Measurements from ENCODE around the gene TBC1D5. TPM values are rescaled to one million over a fixed set of nuclear protein-coding genes. Genes with fewer than 3 reads are reported as not detected.
"Not testable (repeated sequence)": the region's sequence is repeated elsewhere in the genome, so short reads cannot be mapped to it uniquely, and the experiment has no call there.

Gene TBC1D5
- total RNA-seq, 1 donor from 2014 or later: 55.6 TPM

GRCh38 chr3:17655743-17656142 is 86.7 kb downstream of the TBC1D5 start:
- no peak for TF ChIP-seq CTCF (IDR thresholded peaks at IDR 0.05; ENCODE audit: unreplicated experiment)
- no peaks in the 10 kb centered on the region for H3K9me3 Mint-ChIP-seq (ENCODE audit: low read depth)
- no peaks in the 10 kb centered on the region for H3K27me3 Mint-ChIP-seq
- no peaks in the 10 kb centered on the region for H3K36me3 Mint-ChIP-seq (ENCODE audit: insufficient read depth)
- no peaks in the 10 kb centered on the region for H3K4me1 Mint-ChIP-seq (ENCODE audit: low read depth)
- no peak for DNase-seq (ENCODE audit: low spot score, unreplicated experiment)
- no peak overlapping the region for H3K27ac Mint-ChIP-seq
- H3K4me3 Mint-ChIP-seq (ENCODE audit: low read depth): no peak overlapping the region

GRCh38 chr3:17649748-17650147 is 92.7 kb downstream of the TBC1D5 start:
- H3K4me1 Mint-ChIP-seq (ENCODE audit: low read depth); H3K27ac Mint-ChIP-seq; H3K9me3 Mint-ChIP-seq (ENCODE audit: low read depth); H3K27me3 Mint-ChIP-seq; H3K4me3 Mint-ChIP-seq (ENCODE audit: low read depth); DNase-seq (ENCODE audit: low spot score, unreplicated experiment); H3K36me3 Mint-ChIP-seq (ENCODE audit: insufficient read depth): not testable (repeated sequence)

GRCh38 chr3:17648630-17649355 is 93.6 kb downstream of the TBC1D5 start:
- H3K4me1 Mint-ChIP-seq (ENCODE audit: low read depth); H3K27me3 Mint-ChIP-seq; H3K36me3 Mint-ChIP-seq (ENCODE audit: insufficient read depth); DNase-seq (ENCODE audit: low spot score, unreplicated experiment); H3K9me3 Mint-ChIP-seq (ENCODE audit: low read depth); H3K4me3 Mint-ChIP-seq (ENCODE audit: low read depth); H3K27ac Mint-ChIP-seq: not testable (repeated sequence)

GRCh38 chr3:17645074-17645698 is 97.2 kb downstream of the TBC1D5 start:
- H3K36me3 Mint-ChIP-seq (ENCODE audit: insufficient read depth): peaks cover 5% of the 10 kb centered on the region
- no peak overlapping the region for H3K27ac Mint-ChIP-seq
- no peak for DNase-seq (ENCODE audit: low spot score, unreplicated experiment)
- peak; percentile 75 for TF ChIP-seq CTCF (IDR thresholded peaks at IDR 0.05; ENCODE audit: unreplicated experiment)
- H3K4me1 Mint-ChIP-seq (ENCODE audit: low read depth): peaks cover 1% of the 10 kb centered on the region
- H3K9me3 Mint-ChIP-seq (ENCODE audit: low read depth): peaks cover 5% of the 10 kb centered on the region
- H3K27me3 Mint-ChIP-seq: no peaks in the 10 kb centered on the region
- no peak overlapping the region for H3K4me3 Mint-ChIP-seq (ENCODE audit: low read depth)

- no peak for TF ChIP-seq CTCF (IDR thresholded peaks at IDR 0.05; ENCODE audit: unreplicated experiment)
- no peak overlapping the region for H3K27ac Mint-ChIP-seq
- H3K27me3 Mint-ChIP-seq: no peaks in the 10 kb centered on the region
- DNase-seq (ENCODE audit: low spot score, unreplicated experiment): no peak
- peaks cover 1% of the 10 kb centered on the region for H3K4me1 Mint-ChIP-seq (ENCODE audit: low read depth)
- H3K4me3 Mint-ChIP-seq (ENCODE audit: low read depth): no peak overlapping the region
- no peaks in the 10 kb centered on the region for H3K36me3 Mint-ChIP-seq (ENCODE audit: insufficient read depth)
- no peaks in the 10 kb centered on the region for H3K9me3 Mint-ChIP-seq (ENCODE audit: low read depth)
Measured at GRCh38 chr3:17643691-17644090, 98.7 kb downstream of the TBC1D5 start.

GRCh38 chr3:17642474-17642873 is 100.0 kb downstream of the TBC1D5 start:
- Mint-ChIP-seq H3K4me1 (ENCODE audit: low read depth) (peaks cover 1% of the 10 kb centered on the region), H3K4me3 (ENCODE audit: low read depth) (no peak overlapping the region), H3K27ac (no peak overlapping the region), H3K27me3 (no peaks in the 10 kb centered on the region), H3K36me3 (ENCODE audit: insufficient read depth) (no peaks in the 10 kb centered on the region), H3K9me3 (ENCODE audit: low read depth) (no peaks in the 10 kb centered on the region)
- DNase-seq (ENCODE audit: low spot score, unreplicated experiment): no peak
- no peak for TF ChIP-seq CTCF (IDR thresholded peaks at IDR 0.05; ENCODE audit: unreplicated experiment)
